ENCODE results near the gene HLCS. TPM values are rescaled to one million over a fixed set of nuclear protein-coding genes. Genes with fewer than 3 reads are reported as not detected.

Gene HLCS
- total and polyA plus RNA-seq, 2 of the 8 experiments (the other 6 are each of a cell fraction or from before 2014, with no cell fraction given) = 4.7 to 12.2 TPM

DNA sequence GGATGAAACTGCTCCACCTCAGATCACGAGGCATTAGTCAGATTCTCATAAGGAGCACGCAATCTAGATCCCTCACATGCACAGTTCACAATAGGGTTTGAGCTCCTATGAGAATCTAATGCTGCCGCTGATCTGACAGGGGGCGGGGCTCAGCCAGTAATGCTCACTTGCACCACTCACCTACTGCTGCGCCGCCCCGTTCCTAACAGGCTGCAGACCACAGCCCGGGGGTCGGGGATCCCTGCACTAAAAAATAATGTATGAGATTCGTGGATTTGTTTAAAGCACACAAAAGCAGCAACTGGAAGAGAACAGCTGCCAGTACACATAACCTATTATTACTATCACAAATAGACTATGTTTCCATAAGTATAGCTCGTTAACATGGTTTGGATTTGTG, 72.9 kb downstream of the HLCS start (continued):
- TF ChIP-seq MAFK (IDR thresholded peaks at IDR 0.05; ENCODE audit: low read depth, low read length) = no peak
- TF ChIP-seq KDM1A (IDR thresholded peaks at IDR 0.05; ENCODE audit: borderline replicate concordance, low read length) = no peak
- no peak for TF ChIP-seq MAX (IDR thresholded peaks at IDR 0.05)
- no peak for TF ChIP-seq ASH2L (IDR thresholded peaks at IDR 0.05; ENCODE audit: low read length)

Data from H1 (cell line).